HG02970 (cell line): ENCODE data around the gene MALAT1.

Experiments
- ATAC-seq: cut with Tn5 transposase; IDR thresholded peaks from one replicate; pipeline ENCODE4 v1.9.1; 2021; ENCODE audit warnings: mild to moderate bottlenecking, moderate library complexity, moderate number of reproducible peaks; ENCODE audit not compliant: unreplicated experiment, low FRiP score

MALAT1 gene

GRCh38 chr11:65554057-65554818 lies 55.4 kb downstream of the MALAT1 start:
- no peak for ATAC-seq

- no peak for ATAC-seq
Measured at GRCh38 chr11:65554842-65555430, 56.1 kb downstream of the MALAT1 start.

GRCh38 chr11:65555693-65556231 lies 56.9 kb downstream of the MALAT1 start:
- ATAC-seq: no peak
